Activated CD8-positive, alpha-beta memory T cell treated with anti-CD3 and anti-CD28 coated beads for 1 hour (primary cell): Measurements from ENCODE around the gene KCTD16.

Experiments used
- DNase-seq, 2 donors: peaks; one replicate each; pipeline ENCODE4 v3.0.0-alpha.2; 2020; ENCODE audit warnings: low read depth in 1 of 2; ENCODE audit errors: extremely low read depth in 1 of 2

The KCTD16 gene

DNA sequence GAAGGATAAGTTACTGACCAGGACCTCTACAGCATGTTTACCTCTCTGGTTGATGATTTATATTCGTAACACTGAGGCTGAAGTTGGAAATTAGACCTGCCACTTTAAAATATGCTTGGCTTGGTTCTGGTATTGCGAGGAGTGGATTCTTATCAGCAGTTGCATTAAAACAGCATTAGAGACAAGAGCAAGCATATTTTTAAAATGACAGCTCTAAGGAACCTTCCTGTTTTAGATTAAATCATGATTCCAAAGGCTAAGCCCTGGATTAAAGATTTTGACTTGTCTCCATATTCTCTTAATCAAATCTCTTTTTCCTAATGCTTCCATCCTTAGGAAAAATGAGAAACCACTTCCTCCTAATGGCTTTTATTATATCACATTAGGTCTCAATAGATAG, 277.8 kb downstream of the KCTD16 start:
- DNase-seq: no peak

DNA sequence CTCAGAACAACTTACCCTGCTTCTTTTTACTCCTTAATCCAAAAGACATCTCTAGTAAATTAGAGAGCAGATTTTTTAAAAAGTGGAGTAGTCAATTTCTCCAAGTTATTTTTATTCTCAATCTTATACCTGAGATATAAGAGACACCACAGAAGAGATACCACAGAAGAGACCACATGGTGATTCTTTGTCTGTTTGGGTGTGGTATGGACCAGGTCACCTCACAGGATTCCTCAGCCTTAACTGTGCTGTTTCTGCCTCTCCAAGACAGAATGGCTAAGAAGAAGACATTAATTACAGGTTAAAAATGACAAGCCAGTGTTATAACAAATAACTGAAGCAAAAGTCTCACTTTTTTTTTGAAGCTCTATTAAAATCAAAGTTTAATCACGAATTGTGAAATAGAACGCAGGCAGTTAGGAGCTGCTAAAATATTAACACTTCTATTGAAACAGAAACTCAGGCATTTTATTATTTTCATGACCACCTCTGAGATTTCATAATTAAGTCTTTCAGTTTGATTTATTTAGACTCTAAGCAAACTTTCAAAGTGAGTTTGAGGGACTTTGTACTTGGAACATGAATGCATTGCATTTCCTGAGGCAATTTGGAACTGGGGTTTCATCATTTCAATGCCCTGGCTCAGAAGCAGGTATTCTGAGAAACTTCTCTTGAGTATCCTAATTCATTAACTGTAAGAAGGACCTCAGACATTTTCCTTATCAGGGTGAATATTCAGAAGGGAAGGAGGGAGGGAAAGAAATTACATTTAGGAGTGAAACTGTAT, 280.7 kb downstream of the KCTD16 start:
- no peak for DNase-seq

DNA sequence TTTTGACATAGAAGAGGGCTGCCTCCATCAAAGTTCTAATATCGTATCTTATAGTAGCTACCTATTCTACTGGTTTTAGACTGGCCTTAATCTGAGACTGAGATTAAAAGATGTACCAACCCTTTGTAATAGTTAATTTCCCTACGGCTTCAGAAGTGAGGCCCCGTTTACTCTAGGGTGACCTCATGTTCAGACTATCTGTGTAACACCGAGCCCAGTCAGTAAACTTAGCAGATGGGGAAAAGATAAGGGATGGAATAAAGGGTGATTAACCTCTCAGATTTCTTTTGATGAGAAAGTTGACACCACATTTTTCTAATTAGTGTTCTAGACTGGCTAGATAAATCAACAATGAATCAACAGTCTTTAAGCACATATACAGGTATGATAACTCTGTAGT, 283.1 kb downstream of the KCTD16 start:
- no peak for DNase-seq

DNA sequence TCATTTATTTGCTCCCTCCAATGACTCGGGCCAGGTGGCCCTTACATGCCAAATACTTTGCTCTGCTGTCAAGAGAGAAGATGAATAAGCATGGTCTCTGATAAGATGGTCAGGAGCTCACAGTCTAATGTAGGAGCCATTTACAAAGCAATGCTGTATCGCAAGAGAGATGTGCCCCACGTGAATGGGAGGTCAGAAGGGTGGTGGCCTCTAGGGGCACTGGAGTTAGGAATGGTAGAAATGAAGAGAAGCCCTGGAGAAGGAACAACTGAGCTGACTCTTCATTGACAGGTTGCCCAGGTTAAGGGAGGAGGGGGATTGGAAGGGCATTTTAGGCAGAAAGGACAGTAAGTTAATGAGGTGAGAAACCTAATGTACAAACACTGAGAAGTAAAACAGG, 286.5 kb downstream of the KCTD16 start:
- no peak for DNase-seq

DNA sequence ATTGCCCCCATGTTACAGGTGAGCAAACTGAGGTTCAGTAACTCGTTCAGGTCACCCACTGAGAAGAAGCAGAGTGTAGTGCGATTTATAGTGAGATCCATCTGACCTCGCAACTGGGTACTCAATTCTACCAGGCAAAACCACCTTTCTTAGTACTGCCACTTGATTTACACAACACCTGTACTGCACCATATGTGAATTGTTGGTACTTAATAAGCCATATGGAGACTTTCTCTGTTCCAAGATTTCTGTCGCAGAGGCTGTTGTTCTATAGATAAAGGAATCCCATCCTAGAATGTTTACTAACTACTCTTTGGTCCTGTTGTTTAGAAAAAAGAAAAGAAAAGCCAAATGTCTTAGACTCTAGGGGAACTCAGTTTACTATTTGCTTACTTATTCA, 287.5 kb downstream of the KCTD16 start:
- no peak for DNase-seq

DNA sequence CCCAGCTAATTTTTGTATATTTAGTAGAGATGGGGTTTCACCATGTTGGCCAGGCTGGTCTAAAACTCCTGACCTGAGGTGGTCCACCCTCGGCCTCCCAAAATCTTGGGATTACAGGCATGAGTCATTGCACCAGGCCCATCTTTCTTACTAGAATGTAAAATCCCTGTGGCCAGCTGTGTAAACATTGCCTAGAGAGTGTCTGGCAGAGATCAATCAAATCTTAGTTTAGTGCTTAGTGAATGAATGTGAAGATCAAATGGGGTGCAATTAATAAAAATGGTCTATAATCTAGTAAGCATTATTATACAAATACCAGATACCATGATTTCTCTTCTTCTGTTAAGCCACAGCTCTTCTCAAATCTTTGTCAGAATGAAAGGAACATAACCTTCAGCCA, 289.9 kb downstream of the KCTD16 start:
- no peak for DNase-seq

DNA sequence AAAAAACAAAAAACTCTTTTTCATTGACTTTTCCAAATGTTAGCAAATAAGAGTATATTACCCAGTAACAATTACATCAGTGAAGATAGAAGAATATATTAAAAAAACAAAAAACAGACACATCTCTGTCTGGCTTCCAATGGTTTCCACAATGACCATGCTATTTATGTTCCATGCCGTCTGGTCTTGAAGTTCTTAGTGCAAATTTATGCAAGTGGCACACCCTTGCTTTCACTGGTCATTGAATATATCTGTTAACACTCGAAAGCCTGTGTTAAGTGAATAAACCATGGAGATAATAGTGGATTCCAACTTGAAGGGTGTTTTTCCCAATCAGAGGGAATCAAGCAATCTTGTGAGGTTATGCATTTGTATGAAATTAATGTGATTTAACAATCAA, 291.9 kb downstream of the KCTD16 start:
- no peak for DNase-seq

DNA sequence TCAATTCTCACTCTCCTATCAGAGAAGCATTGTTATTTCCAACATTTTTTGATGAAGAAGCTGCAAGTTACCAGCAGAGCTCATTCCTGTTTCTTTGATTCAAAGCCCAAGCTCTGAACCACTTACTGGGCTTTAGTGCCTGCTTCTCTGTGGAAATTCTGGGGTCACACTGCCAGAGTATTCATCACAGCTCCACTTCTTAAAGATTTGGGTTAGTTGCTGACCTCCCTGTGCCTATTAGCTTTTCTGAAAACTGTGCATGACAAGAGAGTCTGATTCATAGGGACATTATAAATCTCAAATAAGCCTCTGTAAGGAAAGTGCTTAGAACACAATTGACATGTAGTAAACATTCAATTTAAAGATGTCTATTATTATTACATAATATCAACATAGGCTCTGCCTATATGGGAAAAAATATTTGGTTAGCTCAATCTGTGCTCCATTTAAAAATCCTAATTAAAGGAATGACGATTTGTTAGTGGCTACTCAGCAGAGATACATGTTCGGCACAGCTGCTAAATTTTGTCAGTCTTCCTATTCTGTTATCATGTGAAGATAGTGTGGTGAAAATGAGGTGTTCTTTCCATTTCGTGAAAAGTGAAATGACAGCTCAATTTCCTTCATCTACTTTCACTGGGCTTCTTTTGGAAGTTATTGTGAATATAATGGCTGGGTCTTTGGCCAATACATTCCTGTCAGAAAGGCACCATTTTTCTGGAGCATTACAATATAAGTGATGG, 293.0 kb downstream of the KCTD16 start:
- DNase-seq: no peak

DNA sequence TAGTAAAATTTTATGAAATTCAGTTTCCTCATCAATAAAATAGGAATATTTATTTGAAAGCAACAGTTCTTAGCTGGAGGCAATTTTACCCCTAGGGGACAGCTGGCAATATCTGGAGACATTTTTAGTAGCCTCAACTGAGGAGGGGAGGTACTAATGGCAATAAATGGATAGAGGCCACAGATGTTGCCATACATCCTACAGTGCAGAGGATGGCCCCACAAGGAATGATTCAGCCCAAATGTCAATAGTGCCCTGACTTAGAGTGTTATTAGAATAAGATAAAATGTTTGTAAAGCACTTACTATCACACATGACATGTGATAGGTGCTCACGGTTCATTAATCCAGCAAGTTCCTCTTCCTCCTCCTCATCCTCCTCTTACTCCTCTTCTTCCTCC, 293.6 kb downstream of the KCTD16 start:
- no peak for DNase-seq

DNA sequence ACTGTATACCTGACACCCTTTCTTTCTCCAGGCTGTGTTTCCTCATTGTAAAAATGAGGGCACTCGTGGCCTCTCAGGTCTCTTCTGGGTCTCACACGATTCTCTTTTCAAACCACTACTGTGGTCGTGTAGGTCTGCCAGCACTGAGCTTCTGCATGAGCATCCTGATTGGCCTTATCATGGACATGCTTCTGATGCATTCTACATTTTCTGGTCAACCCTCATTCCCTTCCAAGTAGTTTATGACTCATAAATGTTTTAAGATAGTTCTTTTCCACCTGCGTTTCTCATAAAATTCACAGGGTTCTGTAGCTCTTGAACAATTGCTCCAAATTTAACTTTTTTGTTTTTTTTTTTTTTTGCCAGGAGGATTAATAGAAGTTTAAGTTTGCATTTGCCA, 294.8 kb downstream of the KCTD16 start:
- DNase-seq: no peak

DNA sequence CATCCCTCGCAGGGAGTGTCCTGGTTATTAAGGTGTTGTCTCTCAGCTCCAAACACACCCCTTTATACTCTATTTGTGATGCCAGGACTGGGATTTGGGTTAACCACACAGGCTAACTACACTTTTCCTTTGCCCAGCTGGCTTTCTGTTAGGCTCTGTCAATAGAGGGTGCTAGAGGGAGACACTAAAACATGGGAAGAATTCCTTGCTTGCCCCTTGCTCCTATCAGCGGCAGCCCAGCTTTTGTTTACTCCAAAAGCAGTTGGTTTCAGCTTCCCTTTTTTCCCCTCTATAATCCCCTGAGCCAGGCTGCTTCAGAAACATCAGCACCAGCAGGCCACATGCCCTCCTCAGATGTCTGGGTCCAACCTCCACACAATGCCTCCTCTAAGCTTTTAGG, 297.1 kb downstream of the KCTD16 start:
- DNase-seq: no peak

DNA sequence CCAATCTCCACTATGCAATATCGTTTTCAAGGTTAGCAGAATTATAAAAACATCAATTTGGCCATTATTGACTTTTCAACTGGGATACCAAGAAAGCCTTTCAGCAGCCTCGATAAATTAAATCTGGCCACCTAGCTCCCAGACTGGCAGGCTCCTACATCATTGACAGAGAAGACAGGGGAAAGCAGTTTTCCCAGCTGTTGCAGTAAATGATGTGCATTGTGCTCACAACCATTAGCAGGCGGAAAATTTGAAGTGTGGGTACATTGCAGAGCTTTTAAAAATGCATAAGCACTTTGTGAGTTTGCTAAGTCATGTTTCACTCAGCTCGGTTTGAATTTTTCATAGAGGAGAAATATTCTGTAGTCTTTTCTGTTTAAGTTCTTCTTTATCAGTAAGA, 297.9 kb downstream of the KCTD16 start:
- DNase-seq: no peak

DNA sequence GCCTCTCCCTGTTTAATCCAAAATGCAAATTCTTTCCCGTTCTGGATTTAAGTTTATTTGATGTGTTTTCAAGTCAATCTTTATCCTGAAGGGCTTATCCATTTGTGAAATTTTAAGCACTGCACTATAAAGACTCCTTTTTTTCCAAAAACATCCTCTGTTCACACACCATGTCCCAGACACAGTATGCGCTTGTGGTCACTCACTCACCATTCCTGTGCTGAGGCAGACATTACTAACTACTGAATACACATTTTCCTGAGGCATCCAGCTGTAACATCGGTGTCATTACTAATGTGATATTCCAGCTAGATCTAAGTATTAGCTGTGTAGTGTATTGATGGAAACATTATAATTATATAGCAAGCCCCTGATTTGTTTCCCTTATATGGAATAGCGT, 298.4 kb downstream of the KCTD16 start:
- DNase-seq: no peak

DNA sequence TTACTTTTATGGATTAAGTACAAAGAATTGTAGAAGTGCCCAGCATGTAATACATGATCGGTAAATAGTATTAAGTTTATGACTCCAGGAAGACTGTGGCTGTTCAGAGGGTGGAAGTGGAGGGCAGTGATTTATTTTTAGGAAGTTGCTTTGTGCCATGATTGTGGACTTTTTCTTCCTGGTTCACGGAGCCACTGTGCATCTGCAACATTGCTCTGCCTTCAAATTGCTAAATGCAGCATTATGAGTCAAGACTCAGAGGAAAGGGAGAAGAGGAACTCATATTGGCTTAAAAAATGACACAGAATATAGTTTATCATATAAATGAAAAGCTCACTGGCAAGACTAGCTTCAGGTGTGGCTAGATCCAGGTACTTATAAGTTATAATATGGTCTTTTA, 301.5 kb downstream of the KCTD16 start:
- DNase-seq: no peak

DNA sequence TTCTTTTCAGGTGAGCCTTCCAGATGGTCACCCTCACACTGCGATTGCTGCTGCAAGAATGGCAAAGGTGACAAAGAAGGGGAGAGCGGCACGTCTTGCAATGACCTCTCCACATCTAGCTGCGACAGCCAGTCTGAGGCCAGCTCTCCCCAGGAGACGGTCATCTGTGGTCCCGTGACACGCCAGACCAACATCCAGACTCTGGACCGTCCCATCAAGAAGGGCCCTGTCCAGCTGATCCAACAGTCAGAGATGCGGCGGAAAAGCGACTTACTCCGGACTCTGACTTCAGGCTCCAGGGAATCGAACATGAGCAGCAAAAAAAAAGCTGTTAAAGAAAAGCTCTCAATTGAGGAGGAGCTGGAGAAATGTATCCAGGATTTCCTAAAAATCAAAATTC, 303.0 kb downstream of the KCTD16 start:
- no peak for DNase-seq

DNA sequence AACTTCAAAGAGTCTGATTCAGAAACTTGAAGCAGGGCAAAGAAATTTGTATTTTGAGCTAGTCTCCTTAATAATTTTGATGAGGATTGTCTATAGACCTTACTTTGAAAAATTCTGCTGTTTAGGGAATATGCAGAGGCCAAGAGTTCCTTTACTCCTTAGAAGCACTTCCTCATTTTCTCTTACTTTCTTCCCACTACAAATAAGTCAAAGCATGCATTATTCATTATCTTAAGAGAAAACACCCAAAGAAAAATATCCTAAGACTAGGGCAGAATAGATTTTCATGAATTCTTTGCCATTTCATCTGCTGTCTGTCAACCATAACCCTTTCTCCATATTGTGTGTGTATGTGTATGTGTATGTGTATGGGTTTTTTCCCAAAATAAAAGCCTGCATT, 307.9 kb downstream of the KCTD16 start:
- no peak for DNase-seq

DNA sequence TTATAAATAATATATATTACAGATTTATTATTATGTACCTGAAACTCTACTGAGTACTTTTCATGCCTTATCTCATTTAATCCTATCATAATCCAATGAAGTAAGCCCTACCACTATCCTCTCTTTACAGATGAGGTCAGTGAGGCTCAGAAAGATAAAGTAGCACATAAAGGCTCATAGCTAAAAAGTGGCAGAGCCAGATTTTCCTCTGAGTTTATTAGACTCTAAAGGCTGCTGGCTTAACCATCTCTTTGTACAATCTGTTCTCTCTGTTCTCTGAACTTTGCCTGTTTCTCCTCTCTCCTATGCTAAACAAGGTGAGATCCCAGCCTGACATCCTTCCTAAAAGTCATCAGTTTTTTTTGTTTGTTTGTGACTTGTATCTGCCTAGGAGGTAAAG, 311.2 kb downstream of the KCTD16 start:
- no peak for DNase-seq

DNA sequence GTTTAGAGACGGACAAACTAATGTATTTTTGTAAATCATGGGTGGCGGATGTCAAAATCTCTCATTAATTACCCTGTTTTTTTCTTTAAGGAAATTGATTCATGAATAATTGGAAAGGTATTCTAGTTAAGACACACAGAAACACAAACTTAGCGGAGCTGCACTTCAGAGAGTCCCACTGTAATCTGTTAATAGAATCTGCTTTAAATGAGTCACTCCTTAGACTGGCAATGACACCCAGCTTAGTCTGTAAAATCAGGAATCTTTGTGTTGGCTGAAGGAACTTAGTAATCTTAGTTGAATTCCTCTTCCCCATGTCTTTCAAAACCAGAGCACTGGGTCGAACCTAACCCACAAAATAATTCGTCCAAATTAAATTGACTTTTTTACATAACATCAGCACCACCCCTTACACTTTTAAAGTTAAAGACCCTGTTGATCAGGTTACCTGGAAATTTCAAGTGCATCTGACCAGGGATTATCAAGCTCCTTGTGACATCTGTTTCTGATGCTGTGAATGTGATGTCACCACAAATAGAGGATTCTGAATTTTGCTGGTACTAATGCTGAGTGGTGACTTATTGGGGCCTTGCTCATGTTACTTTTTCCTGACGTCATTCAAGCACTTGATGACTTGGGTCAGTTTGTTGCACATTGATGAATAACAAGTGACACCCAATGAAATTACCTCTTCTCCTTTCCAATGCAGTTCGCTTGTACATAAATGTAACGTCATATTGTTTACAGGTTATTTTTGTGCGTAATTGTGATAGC, 313.6 kb downstream of the KCTD16 start:
- DNase-seq: no peak

DNA sequence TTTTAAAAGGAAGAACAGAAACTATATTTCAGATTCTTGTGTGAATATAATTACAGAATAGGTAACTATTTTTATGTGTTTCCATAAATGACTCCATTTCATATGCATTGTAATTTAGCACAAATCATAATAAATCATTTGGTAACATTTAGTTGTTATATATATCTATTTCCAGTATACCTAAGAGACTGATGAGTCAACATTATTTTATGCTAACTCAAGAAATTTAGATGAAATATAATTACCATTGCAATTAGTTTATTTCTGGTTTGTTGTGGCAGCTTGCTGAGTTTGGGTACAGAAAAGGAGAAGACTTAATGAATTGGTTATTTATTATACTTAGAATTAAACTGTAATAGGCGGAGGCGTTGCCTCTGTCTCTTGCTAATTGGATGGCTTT, 314.9 kb downstream of the KCTD16 start:
- no peak for DNase-seq

DNA sequence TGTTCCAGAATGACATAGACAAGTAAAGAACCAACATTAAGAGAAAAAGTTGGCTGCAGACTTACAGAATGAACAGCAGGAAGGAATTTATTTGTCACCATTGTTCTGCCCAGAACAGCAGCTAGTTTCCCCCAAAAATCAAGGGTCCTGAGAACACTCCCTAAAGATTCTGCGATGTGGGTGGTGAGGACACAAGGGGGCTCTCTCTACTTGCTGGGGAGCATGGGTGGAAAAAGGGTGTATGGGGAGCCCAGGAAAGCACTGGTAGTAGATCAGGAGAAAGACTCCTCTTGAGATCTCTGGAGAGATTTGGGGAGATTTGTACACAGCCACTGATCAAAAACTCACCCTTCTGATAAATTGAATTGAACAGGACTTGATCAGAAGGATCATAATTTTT, 316.5 kb downstream of the KCTD16 start:
- no peak for DNase-seq

DNA sequence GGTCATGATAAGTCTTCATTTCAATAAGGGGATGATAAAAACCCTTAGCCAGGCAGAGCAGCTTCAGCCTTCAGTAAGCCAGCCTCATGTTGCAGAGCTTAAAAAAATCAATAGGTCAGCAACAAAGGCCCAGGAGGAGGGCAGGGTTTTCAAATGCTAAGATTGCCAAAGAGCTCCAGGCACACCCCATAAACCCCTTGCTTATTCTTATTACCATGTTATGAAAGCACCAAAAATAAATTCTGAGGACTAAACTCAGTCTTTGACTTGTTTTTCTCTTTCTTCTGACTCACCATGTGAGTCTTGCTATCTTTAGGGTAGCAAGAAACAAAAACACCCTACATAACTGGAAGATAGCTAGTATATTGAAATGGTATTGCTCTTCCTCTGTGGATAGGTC, 317.1 kb downstream of the KCTD16 start:
- DNase-seq: no peak

DNA sequence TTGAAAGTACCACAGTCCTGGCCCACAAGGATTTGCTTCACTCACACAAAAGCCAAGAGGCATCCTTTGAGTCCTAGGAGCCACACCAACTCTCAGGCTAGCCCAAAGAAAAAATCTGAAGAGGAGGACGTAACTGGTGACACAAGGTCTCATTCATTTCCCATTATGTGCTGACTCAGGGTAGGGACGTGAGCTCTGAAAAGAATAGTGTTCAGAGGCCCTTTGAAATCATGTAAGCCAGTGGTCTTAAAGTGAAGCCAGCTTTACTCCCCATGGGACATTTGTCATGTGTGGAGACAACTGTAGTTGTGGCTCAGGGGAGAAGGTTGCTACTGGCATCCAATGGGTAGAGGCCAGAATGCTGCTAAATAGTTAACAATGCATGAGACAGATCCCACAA, 332.4 kb downstream of the KCTD16 start:
- no peak for DNase-seq
